ENCODE results near the gene FBLN7.
A peak's percentile ranks its signal among the peaks of the same experiment; 100 is the strongest.
"Not testable (repeated sequence)": the region's sequence is repeated elsewhere in the genome, so short reads cannot be mapped to it uniquely, and the experiment has no call there.

Gene FBLN7, protein sequence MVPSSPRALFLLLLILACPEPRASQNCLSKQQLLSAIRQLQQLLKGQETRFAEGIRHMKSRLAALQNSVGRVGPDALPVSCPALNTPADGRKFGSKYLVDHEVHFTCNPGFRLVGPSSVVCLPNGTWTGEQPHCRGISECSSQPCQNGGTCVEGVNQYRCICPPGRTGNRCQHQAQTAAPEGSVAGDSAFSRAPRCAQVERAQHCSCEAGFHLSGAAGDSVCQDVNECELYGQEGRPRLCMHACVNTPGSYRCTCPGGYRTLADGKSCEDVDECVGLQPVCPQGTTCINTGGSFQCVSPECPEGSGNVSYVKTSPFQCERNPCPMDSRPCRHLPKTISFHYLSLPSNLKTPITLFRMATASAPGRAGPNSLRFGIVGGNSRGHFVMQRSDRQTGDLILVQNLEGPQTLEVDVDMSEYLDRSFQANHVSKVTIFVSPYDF

DNA sequence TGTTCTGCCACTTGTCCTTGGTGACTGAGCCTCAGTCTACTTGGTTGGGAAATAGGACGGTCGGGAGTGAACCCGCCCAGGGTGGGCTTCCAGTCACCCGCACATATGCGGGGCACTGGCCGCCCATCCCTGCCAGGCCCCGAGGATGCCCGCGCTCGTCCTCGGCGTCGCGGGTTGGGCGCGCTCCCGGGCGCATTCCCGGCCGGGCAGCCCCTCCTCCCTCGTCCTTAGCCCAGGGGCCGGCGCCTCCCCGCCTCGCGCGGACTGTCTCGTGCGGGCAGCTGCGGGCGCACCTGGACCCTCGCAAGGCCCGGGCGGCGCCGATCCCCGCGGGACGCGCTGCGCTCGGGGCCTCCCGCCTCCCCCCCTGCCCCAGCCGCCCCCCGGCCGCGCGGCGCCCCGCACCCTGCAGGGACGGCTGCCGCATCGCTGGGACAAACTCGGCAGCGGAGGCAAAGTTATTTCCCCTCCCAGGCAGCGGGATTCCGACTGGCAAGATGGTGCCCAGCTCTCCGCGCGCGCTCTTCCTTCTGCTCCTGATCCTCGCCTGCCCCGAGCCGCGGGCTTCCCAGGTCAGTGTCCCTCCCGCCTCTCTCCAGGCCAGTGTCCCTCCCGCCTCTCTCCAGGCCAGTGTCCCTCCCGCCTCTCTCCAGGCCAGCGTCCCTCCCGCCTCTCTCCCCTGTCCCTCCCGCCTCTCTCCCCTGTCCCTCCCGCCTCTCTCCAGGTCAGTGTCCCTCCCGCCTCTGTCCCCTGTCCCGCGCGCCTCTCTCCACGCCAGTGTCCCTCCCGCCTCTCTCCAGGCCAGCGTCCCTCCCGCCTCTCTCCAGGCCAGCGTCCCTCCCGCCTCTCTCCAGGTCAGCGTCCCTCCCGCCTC lies at the start of gene FBLN7:
Gene FBLN7 (plus strand): TSS at position 227 of the 874 bp plus-strand sequence. CDS start 271 bp downstream, at position 498.
- peak in 1 of 56 donors; percentile 27 for DNase-seq

DNA sequence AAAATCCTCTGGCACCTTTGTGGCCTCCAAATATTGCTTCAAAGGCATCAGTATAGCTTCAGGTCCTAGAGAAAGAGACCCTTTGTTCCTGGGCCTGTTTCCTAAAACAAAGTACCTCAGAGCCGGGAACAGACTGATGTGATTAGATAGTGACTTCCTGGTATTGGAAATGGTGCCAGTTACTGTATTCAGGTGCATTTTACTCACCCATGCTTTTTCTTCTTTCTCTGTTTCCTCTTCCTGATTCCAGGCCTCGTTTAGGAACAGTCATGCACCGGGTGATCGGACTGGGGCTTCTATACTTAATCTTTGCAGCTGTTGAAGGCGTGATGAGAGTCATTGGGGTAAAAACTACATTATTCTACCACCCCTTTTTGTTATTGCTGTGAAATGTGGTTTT lies 48.8 kb upstream of the FBLN7 start:
- DNase-seq, result no peak

DNA sequence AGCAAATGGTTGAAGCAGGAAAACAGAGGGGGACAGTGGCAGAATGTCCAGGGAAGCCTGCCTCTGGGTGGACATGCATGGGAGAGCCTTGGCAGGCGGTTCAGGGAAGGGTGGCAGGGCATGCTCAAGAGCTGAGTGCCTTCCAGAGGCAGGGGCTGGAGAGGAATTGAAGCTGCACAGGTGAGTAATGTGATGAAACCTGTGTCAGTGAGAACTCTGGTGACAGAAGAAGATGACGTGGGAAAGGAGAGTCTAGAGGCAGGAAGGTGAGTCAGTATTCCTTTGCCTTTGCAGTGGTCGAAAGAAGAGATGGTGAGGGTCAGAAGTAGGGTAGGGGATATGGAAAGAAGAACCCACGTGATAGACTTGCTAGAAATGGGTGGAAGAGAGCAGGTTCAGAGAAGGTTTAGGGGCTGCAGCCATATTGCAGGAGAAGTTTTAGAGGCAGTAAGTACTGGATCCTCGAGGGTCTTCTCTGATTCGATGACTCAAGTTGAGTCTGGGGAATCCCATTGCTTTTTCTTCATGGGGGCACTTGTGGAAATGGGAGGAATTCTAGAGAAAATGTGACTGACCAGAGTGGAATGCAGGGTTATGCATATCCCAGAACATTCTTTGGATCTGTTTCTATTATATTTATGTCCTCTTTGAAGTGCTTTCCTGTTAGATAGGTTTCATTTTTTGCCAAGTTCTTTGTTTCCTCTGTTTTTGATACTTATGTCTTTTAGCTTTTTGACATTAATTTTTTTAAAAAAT lies 45.7 kb upstream of the FBLN7 start:
- no peak for DNase-seq

DNA sequence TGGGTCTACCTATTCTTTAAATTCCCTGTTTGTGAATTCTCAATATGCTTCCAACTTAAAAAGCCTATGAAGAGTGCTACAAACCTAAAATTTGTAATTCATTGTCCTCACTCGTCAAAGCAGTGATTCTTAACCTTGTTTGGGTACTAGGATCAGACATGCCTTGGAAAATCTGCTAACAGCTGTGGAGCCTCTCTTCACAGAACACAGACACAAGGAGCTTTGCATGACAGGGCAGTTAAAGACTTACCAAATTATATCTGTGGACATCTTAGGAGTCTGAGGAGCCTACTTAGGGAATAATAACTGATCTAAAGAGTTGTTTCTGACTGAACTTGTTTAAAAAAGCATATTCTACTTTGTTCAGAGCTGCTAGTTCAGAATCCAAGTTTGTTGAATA lies 45.0 kb upstream of the FBLN7 start:
- DNase-seq, result no peak

DNA sequence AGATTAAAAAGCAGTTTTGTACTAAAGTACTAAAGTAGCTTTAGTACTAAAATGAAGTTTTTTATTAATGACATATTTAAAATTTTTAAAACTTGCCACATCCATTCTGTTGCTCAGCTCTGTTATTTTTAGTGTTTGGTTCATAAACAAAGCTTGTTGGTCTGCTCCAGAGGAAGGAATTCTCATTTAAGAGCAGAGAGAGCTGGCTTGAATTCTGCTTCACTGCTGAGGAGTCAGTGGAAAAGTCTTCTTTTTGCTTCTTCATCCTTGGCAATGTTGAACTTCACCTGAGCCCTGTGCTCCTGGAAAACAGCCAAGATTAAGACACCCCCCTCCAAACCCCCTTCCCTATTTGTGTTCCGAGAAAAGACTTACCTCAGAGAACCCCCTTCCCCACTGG lies 42.5 kb upstream of the FBLN7 start:
- no peak for DNase-seq

DNA sequence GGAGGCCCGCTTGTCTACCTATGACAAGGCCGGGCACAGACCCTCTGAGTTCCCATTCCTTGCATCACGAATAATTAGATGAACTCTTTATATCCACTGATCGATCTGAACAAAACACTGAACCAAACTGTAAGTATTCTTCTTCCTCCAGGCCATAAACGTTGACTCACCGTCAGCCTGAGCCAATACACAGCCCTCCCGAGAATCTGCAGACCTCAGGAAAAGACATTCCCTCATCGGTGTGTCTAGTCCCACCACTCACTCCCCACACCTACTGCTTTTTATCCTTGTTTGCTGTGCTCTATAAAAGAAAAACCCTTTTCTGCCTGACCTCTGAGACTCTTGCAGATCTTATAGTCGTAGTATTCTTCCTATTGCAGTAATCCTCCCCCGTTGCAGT lies 42.1 kb upstream of the FBLN7 start:
- DNase-seq, result no peak

DNA sequence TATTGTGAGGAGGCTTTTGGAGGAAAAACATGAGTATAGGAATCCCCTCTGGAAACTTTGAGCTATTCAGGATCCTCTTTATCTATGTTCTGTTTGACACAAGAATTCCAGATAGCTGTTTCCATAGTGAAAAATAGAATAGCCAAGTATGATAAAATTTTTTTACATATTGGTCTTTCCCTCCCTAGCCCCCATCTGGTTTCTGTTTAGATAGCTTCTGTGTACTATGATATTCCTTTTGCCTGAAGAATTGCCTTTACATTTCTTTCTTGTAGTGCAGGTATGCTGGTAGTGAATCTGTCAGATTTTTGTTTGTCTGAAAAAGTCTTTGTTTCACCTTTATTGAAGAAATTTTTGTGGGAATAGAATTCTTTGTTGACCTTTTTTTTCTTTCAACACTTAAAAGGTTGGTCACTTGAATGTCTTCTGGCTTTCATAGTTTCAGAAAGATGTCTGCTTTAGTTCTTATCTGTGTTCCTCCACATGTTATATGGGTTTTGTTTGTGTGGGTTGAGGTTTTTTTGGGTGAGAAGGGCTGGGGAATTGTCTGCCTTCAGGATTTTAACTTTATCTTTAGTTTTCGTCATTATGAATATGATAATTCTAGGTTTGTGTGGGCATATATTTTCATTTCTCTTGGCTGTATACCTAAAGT lies 29.9 kb upstream of the FBLN7 start:
- no peak for DNase-seq

DNA sequence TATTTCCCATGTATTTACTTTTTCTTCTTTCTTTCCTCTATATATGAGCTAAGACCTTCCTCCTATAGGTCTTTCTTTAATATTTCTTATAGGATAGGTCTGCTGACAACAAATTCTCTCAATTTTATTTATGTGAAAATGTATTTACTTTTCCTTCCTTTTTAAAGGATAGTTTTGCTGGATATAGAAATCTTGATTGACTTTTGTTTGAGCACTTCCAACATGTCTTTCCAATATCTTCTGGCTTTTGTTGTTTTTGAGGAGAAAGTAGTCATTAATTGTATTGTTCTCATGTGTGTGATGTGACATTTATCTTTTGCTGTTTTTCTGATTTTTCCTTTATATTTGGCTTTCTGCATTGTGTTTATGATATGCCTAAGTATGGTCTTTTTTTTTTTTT lies 28.9 kb upstream of the FBLN7 start:
- DNase-seq, result no peak

DNA sequence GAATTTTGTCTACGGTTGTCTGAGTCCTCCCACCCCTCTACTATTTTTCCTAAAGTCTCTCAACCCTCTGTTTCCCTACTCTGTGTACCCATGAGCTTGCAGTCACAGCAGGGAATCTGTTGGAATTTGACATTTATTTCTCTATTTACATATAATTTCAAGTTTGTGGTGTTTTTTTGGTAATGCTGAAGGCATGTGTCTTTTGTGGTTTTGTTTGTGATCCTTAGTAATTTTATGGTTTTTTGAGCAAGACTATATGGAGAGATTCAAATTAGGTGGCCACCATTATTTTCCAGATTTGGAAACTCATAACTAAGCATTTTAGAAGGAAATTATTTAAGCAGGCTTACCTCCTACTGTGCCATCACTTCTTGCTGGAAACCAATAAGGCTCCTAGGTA lies 27.2 kb upstream of the FBLN7 start:
- DNase-seq, result no peak

DNA sequence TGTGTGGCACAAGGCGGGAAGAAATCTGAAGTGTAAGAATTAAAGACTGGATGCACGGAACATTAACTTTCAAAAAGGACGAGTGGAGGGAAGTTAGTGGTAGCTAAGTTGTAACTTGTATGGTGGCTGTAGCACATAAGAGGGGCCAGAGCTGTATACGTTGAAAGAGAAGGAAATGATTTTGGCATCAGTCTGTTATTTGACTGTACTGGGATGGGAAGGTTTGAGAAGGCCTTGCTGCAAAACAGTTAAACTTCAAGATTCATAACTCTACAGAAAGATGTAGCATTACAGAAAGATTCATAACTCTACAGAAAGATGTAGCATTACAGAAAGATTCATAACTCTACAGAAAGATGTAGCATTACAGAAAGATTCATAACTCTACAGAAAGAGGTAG lies 24.8 kb upstream of the FBLN7 start:
- not testable (repeated sequence) for DNase-seq

DNA sequence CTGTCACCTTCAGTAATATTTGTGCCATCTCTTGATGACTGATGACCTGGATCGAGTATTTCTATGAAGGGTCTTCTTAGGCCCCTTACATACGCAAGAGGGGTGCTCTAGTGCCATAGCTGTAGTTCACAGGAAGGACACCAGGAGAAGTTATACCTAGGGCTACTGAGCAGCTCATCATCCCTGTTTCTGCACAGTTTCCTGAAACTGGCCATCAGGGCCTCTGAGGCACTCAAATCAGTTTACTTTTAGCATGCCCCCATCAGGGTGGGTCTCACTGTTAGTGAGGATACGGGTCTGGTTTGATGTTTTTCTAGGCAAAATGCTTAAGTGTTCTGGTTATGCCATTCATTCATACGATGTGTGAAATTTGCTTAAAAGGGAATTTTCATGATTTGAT lies 20.0 kb upstream of the FBLN7 start:
- no peak for DNase-seq

DNA sequence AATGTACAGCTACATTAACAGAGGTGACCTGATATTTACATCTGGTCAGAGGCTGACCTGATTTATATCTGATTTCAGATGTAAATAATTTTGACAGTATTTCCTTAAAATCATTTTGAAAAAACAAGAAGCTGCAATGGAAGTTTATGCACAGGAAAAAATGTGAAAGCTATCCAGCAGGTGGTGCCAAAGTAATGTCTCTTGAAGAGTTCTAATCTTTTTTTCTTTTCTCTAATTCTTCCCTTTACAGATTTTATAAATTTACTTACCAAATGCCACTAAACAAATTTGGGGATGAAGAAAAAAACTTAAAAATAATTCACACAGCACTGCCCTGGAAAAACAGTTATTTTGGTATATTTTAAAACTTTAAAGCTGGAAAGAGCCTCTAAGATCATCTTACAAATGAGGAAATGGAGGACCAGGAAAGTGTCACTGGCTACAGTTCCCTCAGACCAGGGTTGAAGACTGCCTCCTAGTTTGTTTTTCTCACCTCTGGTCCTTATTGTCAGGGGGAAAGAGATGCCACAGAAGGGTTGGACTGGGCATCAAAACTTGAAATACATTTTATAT lies 16.4 kb upstream of the FBLN7 start:
- peak in 5 of 56 donors; percentile 5 to 44 (median 13) for DNase-seq

DNA sequence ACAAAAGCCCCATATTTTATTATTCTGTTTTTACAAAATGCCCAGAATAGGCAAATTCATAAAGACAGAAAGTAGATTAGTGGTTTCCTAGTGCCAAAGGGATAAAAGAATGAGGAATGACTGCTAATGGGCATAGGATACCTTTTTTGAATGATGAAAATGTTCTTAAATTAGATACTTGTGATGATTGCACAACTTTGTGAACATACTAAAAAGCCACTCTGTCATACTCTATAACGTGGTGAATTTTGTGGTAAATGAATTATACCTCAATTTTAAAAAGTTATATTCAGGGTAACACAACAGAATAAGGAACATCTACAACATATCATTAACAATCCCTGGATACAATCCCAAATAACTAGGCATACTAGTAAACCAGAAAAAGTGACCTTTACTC lies 9.1 kb upstream of the FBLN7 start:
- DNase-seq, result no peak

DNA sequence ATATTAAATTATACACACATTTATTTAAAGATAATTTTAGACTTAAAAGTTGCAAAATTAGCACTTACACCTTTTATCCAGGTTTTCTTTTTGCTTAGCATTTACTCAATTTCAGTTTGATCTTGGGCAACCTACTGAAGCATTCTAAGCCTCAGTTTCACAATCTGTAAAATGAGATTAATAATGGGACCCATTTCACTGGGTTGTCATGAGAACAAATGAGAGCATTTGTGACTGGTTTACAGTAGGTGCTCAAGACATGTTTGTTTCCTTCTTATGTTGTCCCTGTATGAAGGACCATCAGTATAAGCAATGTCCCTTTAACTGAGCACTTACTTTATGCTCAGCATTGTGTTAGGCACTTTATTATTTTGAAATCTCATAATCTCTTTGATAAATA lies 4.8 kb upstream of the FBLN7 start:
- no peak for DNase-seq

DNA sequence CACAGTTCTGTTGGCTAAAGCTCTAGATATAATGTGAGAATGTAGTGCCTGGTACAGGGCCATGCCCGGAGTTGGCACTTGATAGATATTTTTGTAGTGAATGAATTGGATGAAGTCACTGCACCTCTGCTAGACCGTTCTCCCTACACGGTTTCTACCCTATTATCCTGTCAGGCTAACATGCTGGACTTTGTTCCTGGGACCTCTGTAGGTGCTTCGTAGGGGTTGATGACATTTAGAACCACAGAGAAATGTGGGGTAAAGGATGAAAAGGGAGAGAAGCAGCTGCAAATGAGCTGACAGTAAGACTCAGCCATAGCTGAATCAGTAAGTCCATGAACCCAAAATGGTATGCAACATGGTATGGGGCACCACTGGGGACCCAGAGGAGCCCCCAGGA lies 4.1 kb upstream of the FBLN7 start:
- no peak for DNase-seq

DNA sequence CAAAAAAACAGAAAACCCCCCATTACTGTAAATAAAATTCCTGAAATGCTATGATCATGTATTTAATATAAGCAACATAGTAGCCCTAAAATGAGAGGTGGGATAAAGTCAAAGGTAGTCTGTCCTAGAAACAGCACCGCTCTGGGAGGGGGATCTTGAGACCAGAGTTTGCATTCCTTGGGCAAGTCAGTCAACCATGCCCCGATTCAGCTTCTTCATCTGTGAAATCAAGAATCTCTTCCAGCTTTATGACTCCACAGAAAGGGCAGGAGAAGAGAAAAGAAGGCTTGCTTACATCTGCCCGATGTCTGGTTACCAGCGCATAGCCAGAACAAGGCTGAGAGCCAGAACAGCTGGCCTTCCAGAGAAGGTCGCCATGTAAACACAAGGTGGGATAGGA lies 2.1 kb upstream of the FBLN7 start:
- no peak for DNase-seq

DNA sequence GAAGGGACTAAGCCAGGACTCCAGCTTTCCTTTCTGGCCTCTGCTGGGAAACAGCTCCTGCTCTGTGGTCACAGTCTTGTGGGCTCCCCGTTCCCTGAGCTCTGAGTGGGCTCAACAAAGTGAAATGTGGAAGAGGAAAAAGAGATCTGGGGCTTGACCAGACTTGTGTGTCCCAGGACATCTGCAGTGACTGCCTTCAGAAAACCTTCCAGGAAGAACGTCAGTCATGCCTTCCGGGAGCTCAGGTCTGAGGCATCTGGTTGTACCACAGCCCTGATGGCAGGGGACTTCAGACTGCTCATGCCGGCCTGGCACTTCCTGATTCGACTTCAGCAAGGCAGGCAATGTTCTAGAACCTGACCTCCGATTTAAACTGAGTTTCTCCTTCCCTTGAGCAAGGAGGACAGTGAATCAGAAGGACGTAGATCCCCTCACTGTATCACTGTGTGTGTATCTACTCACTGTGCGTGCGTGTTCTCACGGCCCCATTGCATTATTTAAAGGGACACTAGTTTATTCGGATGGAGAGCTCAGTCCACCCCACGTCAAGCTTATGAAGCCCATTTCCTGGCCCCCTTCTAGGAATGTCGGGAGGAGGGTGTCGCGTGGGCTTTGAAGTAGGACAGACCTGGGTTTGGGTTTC lies 548 bp upstream of the FBLN7 start:
- no peak for DNase-seq

DNA sequence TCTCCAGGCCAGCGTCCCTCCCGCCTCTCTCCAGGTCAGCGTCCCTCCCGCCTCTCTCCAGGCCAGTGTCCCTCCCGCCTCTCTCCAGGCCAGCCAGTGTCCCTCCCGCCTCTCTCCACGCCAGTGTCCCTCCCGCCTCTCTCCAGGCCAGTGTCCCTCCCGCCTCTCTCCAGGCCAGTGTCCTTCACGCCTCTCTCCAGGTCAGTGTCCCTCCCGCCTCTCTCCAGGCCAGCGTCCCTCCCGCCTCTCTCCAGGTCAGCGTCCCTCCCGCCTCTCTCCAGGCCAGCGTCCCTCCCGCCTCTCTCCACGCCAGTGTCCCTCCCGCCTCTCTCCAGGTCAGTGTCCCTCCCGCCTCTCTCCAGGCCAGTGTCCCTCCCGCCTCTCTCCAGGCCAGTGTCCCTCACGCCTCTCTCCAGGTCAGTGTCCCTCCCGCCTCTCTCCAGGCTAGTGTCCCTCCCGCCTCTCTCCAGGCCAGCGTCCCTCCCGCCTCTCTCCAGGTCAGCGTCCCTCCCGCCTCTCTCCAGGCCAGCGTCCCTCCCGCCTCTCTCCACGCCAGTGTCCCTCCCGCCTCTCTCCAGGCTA lies 939 bp downstream of the FBLN7 start:
- not testable (repeated sequence) for DNase-seq

DNA sequence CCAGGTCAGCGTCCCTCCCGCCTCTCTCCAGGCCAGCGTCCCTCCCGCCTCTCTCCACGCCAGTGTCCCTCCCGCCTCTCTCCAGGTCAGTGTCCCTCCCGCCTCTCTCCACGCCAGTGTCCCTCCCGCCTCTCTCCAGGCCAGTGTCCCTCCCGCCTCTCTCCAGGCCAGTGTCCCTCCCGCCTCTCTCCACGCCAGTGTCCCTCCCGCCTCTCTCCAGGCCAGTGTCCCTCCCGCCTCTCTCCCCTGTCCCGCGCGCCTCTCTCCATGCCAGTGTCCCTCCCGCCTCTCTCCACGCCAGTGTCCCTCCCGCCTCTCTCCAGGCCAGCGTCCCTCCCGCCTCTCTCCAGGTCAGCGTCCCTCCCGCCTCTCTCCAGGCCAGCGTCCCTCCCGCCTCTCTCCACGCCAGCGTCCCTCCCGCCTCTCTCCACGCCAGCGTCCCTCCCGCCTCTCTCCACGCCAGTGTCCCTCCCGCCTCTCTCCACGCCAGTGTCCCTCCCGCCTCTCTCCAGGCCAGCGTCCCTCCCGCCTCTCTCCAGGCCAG lies 1.5 kb downstream of the FBLN7 start:
- not testable (repeated sequence) for DNase-seq
